CD14-positive monocyte (primary cell): Measurements from ENCODE around the gene TPK1. TPM values are rescaled to one million over a fixed set of nuclear protein-coding genes. Genes with fewer than 3 reads are reported as not detected.

ENCODE experiments used
- DNase-seq, 3 donors: peaks; one replicate each; pipeline ENCODE4 v3.0.0-alpha.2; 2011 to 2022
- H2AFZ ChIP-seq: 2 replicates; pipeline ENCODE4 v1.6.0; 2012; ENCODE audit warnings: mild to moderate bottlenecking, low read depth, low read length, inconsistent platforms; ENCODE audit not compliant: insufficient read depth, poor library complexity, severe bottlenecking
- H3K27ac ChIP-seq, 2 donors: 1 replicate in 1 of 2; 2 replicates in 1 of 2; pipeline ENCODE4 v1.5.1; 2012 to 2013; ENCODE audit warnings: low read length in 2 of 2, control low read depth in 1 of 2, inconsistent platforms in 1 of 2, low read depth in 1 of 2, mild to moderate bottlenecking in 1 of 2
- H3K27me3 ChIP-seq, 2 donors: one replicate each; pipeline versions ENCODE4 v1.6.0 to v1.6.1; 2011 to 2013; ENCODE audit warnings: low read length in 2 of 2; ENCODE audit not compliant: control insufficient read depth in 2 of 2, insufficient read depth in 2 of 2
- H3K36me3 ChIP-seq, 2 donors: replicated peaks in 1 of 2; 1 replicate in 1 of 2; 2 replicates in 1 of 2; pipeline versions ENCODE4 v1.5.1 to v1.6.1; 2012 to 2013; ENCODE audit warnings: low read length in 2 of 2, control low read depth in 1 of 2, inconsistent platforms in 1 of 2, mild to moderate bottlenecking in 1 of 2; ENCODE audit not compliant: insufficient read depth in 2 of 2, control insufficient read depth in 1 of 2
- H3K4me1 ChIP-seq, 2 donors: 1 replicate in 1 of 2; 2 replicates in 1 of 2; pipeline versions ENCODE4 v1.5.1 to v1.6.1; 2012 to 2013; ENCODE audit warnings: low read length in 2 of 2, control low read depth in 1 of 2, inconsistent platforms in 1 of 2, mild to moderate bottlenecking in 1 of 2, moderate library complexity in 1 of 2; ENCODE audit not compliant: insufficient read depth in 2 of 2, control insufficient read depth in 1 of 2
- H3K4me2 ChIP-seq: replicated peaks from 2 replicates; pipeline ENCODE3; 2012; ENCODE audit warnings: low read length, moderate library complexity, mild to moderate bottlenecking; ENCODE audit not compliant: poor library complexity, severe bottlenecking; ENCODE audit errors: extremely low read depth
- H3K4me3 ChIP-seq, 3 experiments: fragments of 200-600 bp in 1 of 3; sonication (generic) in 1 of 3; replicated peaks in 1 of 3; 1 replicate in 2 of 3; 2 replicates in 1 of 3; pipeline ENCODE4 v1.5.1; 2011 to 2013; ENCODE audit warnings: low read length in 3 of 3, mild to moderate bottlenecking in 3 of 3, control low read depth in 2 of 3, low read depth in 2 of 3, inconsistent platforms in 1 of 3, moderate library complexity in 1 of 3
- H3K79me2 ChIP-seq: 2 replicates; pipeline ENCODE4 v1.6.0; 2012; ENCODE audit warnings: mild to moderate bottlenecking, control low read depth, inconsistent platforms, low read length, moderate library complexity; ENCODE audit not compliant: insufficient read depth
- H3K9ac ChIP-seq: 2 replicates; pipeline ENCODE4 v1.6.0; 2017; ENCODE audit warnings: low read length, mild to moderate bottlenecking; ENCODE audit not compliant: insufficient read depth, poor library complexity, severe bottlenecking
- H3K9me3 ChIP-seq, 2 donors: replicated peaks in 1 of 2; 1 replicate in 1 of 2; 2 replicates in 1 of 2; pipeline versions ENCODE4 v1.5.1 to v1.6.1; 2012 to 2013; ENCODE audit warnings: low read length in 2 of 2, control low read depth in 1 of 2; ENCODE audit not compliant: control insufficient read depth in 1 of 2, insufficient read depth in 1 of 2
- H4K20me1 ChIP-seq: 2 replicates; pipeline ENCODE4 v1.6.0; 2012; ENCODE audit warnings: mild to moderate bottlenecking, low read length, control low read depth, moderate library complexity; ENCODE audit not compliant: insufficient read depth
- H3K27ac Mint-ChIP-seq, 7 donors: one replicate each; pipeline ENCODE4 v1.8.0; 2020; ENCODE audit warnings: mild to moderate bottlenecking in 7 of 7, mixed read lengths in 7 of 7, moderate library complexity in 6 of 7, inconsistent platforms in 2 of 7
- H3K27me3 Mint-ChIP-seq, 3 donors: one replicate each; pipeline ENCODE4 v1.8.0; 2021 to 2022; ENCODE audit warnings: low read depth in 3 of 3, mild to moderate bottlenecking in 3 of 3, mixed read lengths in 3 of 3, moderate library complexity in 3 of 3, inconsistent platforms in 1 of 3
- H3K36me3 Mint-ChIP-seq, 2 donors: one replicate each; pipeline ENCODE4 v1.8.0; 2020; ENCODE audit warnings: mixed read lengths in 2 of 2, inconsistent platforms in 1 of 2, mild to moderate bottlenecking in 1 of 2
- H3K4me1 Mint-ChIP-seq: one replicate; pipeline ENCODE4 v1.8.0; 2020; ENCODE audit warnings: mild to moderate bottlenecking, mixed read lengths
- H3K4me3 Mint-ChIP-seq, 2 donors: one replicate each; pipeline ENCODE4 v1.8.0; 2020; ENCODE audit warnings: mild to moderate bottlenecking in 2 of 2, mixed read lengths in 2 of 2, moderate library complexity in 1 of 2
- H3K9me3 Mint-ChIP-seq, 7 donors: one replicate each; pipeline ENCODE4 v1.8.0; 2020 to 2022; ENCODE audit warnings: mixed read lengths in 7 of 7, mild to moderate bottlenecking in 6 of 7, moderate library complexity in 6 of 7, inconsistent platforms in 2 of 7
- WGBS: methylation state at CpG from one replicate; pipeline ENCODE4 v1.1.5; 2013; ENCODE audit warnings: missing lambda C conversion rate; ENCODE audit not compliant: insufficient coverage; 5-methylcytosine and 5-hydroxymethylcytosine counted together
- intact Hi-C, 2 donors: fragments of 100-400 bp; cut with micrococcal nuclease; formaldehyde crosslinking; loops; one replicate each; pipeline versions ENCODE4 v1.15.0 to v1.15.1; 2023
- polyA plus RNA-seq, 3 donors: library from polyadenylated mRNA; depleted of rRNA in 1 of 3; unstranded in 2 of 3; stranded (reverse) in 1 of 3; fragments of 300-500 nt in 2 of 3; fragments of >200 nt in 1 of 3; fragmentation: Illumina TruSeq in 2 of 3; gene quantifications; 1 replicate in 2 of 3; 2 replicates in 1 of 3; pipeline ENCODE4 v1.2.3, GENCODE V29; 2012 to 2021
- TF ChIP-seq, protein P1 (sequence below): fragments of 200-600 bp; IDR thresholded peaks from one replicate; pipeline ENCODE4 v1.8.0; 2022; ENCODE audit warnings: antibody characterized with exemption, mild to moderate bottlenecking

The TPK1 gene
- polyA plus RNA-seq, 3 donors: 18.9 to 33.8 (median 33.1) TPM

GRCh38 chr7:144474800-144475615 lies 360.8 kb downstream of the TPK1 start:
- Histone ChIP-seq H3K36me3 (no peaks in the 10 kb centered on the region), H3K27ac (no peak overlapping the region), H3K9me3 (no peaks in the 10 kb centered on the region), H3K79me2 (no peaks in the 10 kb centered on the region), H3K9ac (no peak overlapping the region), H3K4me2 (no peak overlapping the region), H3K4me3 (no peak overlapping the region), H3K27me3 (no peaks in the 10 kb centered on the region), H2AFZ (no peak overlapping the region), H4K20me1 (no peaks in the 10 kb centered on the region), H3K4me1 (no peaks in the 10 kb centered on the region)
- DNase-seq: no peak
- no peak overlapping the region for H3K27ac Mint-ChIP-seq
- WGBS: no CpG with 5 or more reads among the region's 2 CpGs
- intact Hi-C loops: no loop called here
- H3K27me3 Mint-ChIP-seq: peaks cover 0 to 1% (median 0%) of the 10 kb centered on the region in 3 donors
- H3K9me3 Mint-ChIP-seq: no peaks in the 10 kb centered on the region
- H3K36me3 Mint-ChIP-seq: no peaks in the 10 kb centered on the region
- H3K4me1 Mint-ChIP-seq: peaks cover 3% of the 10 kb centered on the region
- no peak overlapping the region for H3K4me3 Mint-ChIP-seq
- TF ChIP-seq, protein P1, sequence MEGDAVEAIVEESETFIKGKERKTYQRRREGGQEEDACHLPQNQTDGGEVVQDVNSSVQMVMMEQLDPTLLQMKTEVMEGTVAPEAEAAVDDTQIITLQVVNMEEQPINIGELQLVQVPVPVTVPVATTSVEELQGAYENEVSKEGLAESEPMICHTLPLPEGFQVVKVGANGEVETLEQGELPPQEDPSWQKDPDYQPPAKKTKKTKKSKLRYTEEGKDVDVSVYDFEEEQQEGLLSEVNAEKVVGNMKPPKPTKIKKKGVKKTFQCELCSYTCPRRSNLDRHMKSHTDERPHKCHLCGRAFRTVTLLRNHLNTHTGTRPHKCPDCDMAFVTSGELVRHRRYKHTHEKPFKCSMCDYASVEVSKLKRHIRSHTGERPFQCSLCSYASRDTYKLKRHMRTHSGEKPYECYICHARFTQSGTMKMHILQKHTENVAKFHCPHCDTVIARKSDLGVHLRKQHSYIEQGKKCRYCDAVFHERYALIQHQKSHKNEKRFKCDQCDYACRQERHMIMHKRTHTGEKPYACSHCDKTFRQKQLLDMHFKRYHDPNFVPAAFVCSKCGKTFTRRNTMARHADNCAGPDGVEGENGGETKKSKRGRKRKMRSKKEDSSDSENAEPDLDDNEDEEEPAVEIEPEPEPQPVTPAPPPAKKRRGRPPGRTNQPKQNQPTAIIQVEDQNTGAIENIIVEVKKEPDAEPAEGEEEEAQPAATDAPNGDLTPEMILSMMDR: no peak

DNA sequence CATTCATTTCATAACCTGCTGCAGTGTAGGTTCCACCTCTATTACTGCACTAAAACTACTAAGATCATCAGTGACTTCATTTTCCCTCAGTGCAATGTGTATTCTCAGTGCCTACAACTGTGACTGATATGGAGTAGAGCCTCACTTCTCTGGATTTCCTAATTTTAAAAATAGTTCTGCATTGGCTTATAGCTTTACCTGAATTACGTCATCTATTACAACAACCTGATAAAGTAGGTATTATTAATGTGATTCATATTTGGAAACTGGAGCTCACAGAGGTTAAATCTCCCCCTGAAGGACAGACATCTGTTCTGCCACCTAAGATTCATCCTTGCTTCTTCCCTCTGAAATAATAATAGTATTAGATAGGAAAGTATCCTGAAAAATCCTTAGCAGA lies 361.5 kb downstream of the TPK1 start:
- Histone ChIP-seq H4K20me1 (no peaks in the 10 kb centered on the region), H3K79me2 (no peaks in the 10 kb centered on the region), H3K4me2 (no peak overlapping the region), H3K9me3 (no peaks in the 10 kb centered on the region), H3K4me3 (no peak overlapping the region), H3K9ac (no peak overlapping the region), H2AFZ (no peak overlapping the region), H3K36me3 (no peaks in the 10 kb centered on the region), H3K27ac (no peak overlapping the region), H3K27me3 (no peaks in the 10 kb centered on the region), H3K4me1 (no peaks in the 10 kb centered on the region)
- no peaks in the 10 kb centered on the region for H3K9me3 Mint-ChIP-seq
- no CpG with 5 or more reads among the region's 1 CpG for WGBS
- H3K27me3 Mint-ChIP-seq: peaks cover 0 to 1% (median 0%) of the 10 kb centered on the region in 3 donors
- H3K4me1 Mint-ChIP-seq: peaks cover 3% of the 10 kb centered on the region
- intact Hi-C loops: no loop called here
- TF ChIP-seq, protein P1: no peak
- no peak overlapping the region for H3K4me3 Mint-ChIP-seq
- no peak overlapping the region for H3K27ac Mint-ChIP-seq
- H3K36me3 Mint-ChIP-seq: no peaks in the 10 kb centered on the region
- no peak for DNase-seq
